ENCODE measurements around the gene ATXN1. TPM values are rescaled to one million over a fixed set of nuclear protein-coding genes. Genes with fewer than 3 reads are reported as not detected.
A peak's percentile ranks its signal among the peaks of the same experiment; 100 is the strongest.
"Not testable (repeated sequence)": the region's sequence is repeated elsewhere in the genome, so short reads cannot be mapped to it uniquely, and the experiment has no call there.

The ATXN1 gene
- total RNA-seq, 1 donor from 2014 or later, result 33.7 TPM

- H3K9me3 Mint-ChIP-seq, result peaks cover 6% of the 10 kb centered on the region
- H3K4me1 Mint-ChIP-seq (ENCODE audit: unreplicated experiment), result peaks cover 16% of the 10 kb centered on the region
- TF ChIP-seq CTCF (conservative IDR thresholded peaks at IDR 0.05), result no peak
- H3K27me3 Mint-ChIP-seq, result no peaks in the 10 kb centered on the region
- H3K4me3 Mint-ChIP-seq, result peak overlapping the region; percentile 17
- peak overlapping the region; percentile 40 for H3K27ac Mint-ChIP-seq
- DNase-seq (ENCODE audit: extremely low spot score, unreplicated experiment), result no peak
- no peaks in the 10 kb centered on the region for H3K36me3 Mint-ChIP-seq
These were observed 290.6 kb downstream of the ATXN1 start for GRCh38 chr6:16470502-16471221.

GRCh38 chr6:16468991-16469615, 292.2 kb downstream of the ATXN1 start:
- H3K27me3 Mint-ChIP-seq, result no peaks in the 10 kb centered on the region
- TF ChIP-seq CTCF (conservative IDR thresholded peaks at IDR 0.05), result no peak
- peaks cover 3% of the 10 kb centered on the region for H3K36me3 Mint-ChIP-seq
- peaks cover 7% of the 10 kb centered on the region for H3K9me3 Mint-ChIP-seq
- no peak for DNase-seq (ENCODE audit: extremely low spot score, unreplicated experiment)
- no peak overlapping the region for H3K4me3 Mint-ChIP-seq
- H3K4me1 Mint-ChIP-seq (ENCODE audit: unreplicated experiment), result peaks cover 16% of the 10 kb centered on the region
- no peak overlapping the region for H3K27ac Mint-ChIP-seq

- peaks cover 16% of the 10 kb centered on the region for H3K36me3 Mint-ChIP-seq
- peaks cover 21% of the 10 kb centered on the region for H3K4me1 Mint-ChIP-seq (ENCODE audit: unreplicated experiment)
- no peaks in the 10 kb centered on the region for H3K27me3 Mint-ChIP-seq
- DNase-seq (ENCODE audit: extremely low spot score, unreplicated experiment), result no peak
- no peak overlapping the region for H3K4me3 Mint-ChIP-seq
- no peak for TF ChIP-seq CTCF (conservative IDR thresholded peaks at IDR 0.05)
- peaks cover 12% of the 10 kb centered on the region for H3K9me3 Mint-ChIP-seq
- no peak overlapping the region for H3K27ac Mint-ChIP-seq
These were observed 294.3 kb downstream of the ATXN1 start for GRCh38 chr6:16466800-16467553.

- H3K27ac Mint-ChIP-seq, result no peak overlapping the region
- TF ChIP-seq CTCF (conservative IDR thresholded peaks at IDR 0.05), result no peak
- H3K4me1 Mint-ChIP-seq (ENCODE audit: unreplicated experiment), result peaks cover 10% of the 10 kb centered on the region
- H3K4me3 Mint-ChIP-seq, result no peak overlapping the region
- H3K36me3 Mint-ChIP-seq, result peaks cover 19% of the 10 kb centered on the region
- H3K9me3 Mint-ChIP-seq, result peaks cover 17% of the 10 kb centered on the region
- no peaks in the 10 kb centered on the region for H3K27me3 Mint-ChIP-seq
- no peak for DNase-seq (ENCODE audit: extremely low spot score, unreplicated experiment)
These were observed 297.2 kb downstream of the ATXN1 start for GRCh38 chr6:16464045-16464444.

- H3K27ac Mint-ChIP-seq, result peak overlapping the region; percentile 83
- peaks cover 17% of the 10 kb centered on the region for H3K9me3 Mint-ChIP-seq
- peak overlapping the region; percentile 65 for H3K4me3 Mint-ChIP-seq
- H3K27me3 Mint-ChIP-seq; H3K4me1 Mint-ChIP-seq (ENCODE audit: unreplicated experiment); DNase-seq (ENCODE audit: extremely low spot score, unreplicated experiment): not testable (repeated sequence)
- H3K36me3 Mint-ChIP-seq, result peaks cover 19% of the 10 kb centered on the region
These were observed 298.0 kb downstream of the ATXN1 start for GRCh38 chr6:16463246-16463645.

- Mint-ChIP-seq H3K9me3 (peaks cover 17% of the 10 kb centered on the region), H3K36me3 (peaks cover 19% of the 10 kb centered on the region), H3K4me1 (ENCODE audit: unreplicated experiment) (peaks cover 10% of the 10 kb centered on the region), H3K27ac (no peak overlapping the region), H3K4me3 (no peak overlapping the region), H3K27me3 (no peaks in the 10 kb centered on the region)
- DNase-seq (ENCODE audit: extremely low spot score, unreplicated experiment), result no peak
- no peak for TF ChIP-seq CTCF (conservative IDR thresholded peaks at IDR 0.05)
These were observed 299.8 kb downstream of the ATXN1 start for GRCh38 chr6:16461491-16461890.

GRCh38 chr6:16459472-16459871, 301.8 kb downstream of the ATXN1 start:
- Mint-ChIP-seq H3K9me3 (peaks cover 14% of the 10 kb centered on the region), H3K36me3 (peaks cover 26% of the 10 kb centered on the region)
- not testable (repeated sequence) for H3K27ac Mint-ChIP-seq; DNase-seq (ENCODE audit: extremely low spot score, unreplicated experiment); H3K4me3 Mint-ChIP-seq; H3K27me3 Mint-ChIP-seq; H3K4me1 Mint-ChIP-seq (ENCODE audit: unreplicated experiment)
